Measurements from ENCODE around the gene RFLNA. TPM values are rescaled to one million over a fixed set of nuclear protein-coding genes. Genes with fewer than 3 reads are reported as not detected.

The RFLNA gene
- total and polyA plus RNA-seq, 2 experiments from 2014 or later: 3.9 to 20.4 TPM

DNA sequence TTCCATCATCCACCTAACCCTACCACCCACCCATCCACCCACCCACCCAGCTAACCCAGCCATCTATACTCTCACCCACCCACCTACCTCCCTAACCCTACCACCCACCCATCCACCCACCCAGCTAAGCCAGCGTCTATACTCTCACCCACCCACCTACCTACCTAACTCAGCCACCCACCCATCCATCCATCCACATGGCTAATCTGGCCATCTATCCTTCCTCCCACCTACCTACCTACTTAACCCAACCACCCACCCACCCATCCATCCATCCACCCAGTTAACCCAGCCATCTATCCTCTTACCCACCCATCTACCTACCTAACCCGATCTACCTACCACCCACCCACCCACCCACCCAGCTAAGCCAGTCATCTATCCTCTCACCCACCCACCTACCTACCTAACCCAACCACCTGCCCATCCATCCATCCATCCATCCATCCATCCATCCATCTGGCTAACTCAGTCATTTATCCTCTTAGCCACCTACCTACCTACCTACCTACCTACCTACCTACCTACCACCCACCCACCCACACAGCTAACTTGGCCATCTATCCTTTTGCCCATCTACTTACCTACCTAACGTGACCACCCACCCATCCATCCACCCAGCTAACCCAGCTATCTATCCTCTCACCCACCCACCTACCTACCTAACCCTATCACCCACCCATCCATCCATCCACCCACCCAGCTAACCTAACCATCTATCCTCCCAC is 44.1 kb downstream of the RFLNA start:
- Mint-ChIP-seq H3K9me3 (no peaks in the 10 kb centered on the region; the same call in 2 of the 3 replicates), H3K4me1 (no peaks in the 10 kb centered on the region; the same call in 2 of the 3 replicates), H3K27ac (no peak overlapping the region), H3K36me3 (ENCODE audit: low read depth) (peaks cover 48% of the 10 kb centered on the region), H3K4me3 (no peak overlapping the region), H3K27me3 (ENCODE audit: insufficient read depth, low read depth, poor library complexity) (peaks cover 13% of the 10 kb centered on the region)
- Histone ChIP-seq H3K4me3 (no peak overlapping the region), H3K4me2 (no peak overlapping the region), H3F3A (replicated peaks; ENCODE audit: low read depth) (no peaks in the 10 kb centered on the region), H3K79me2 (replicated peaks; ENCODE audit: insufficient read depth) (no peaks in the 10 kb centered on the region), H3K27ac (ENCODE audit: low read depth) (no peak overlapping the region), H2AFZ (no peak overlapping the region), H4K20me1 (replicated peaks; ENCODE audit: insufficient read depth) (no peaks in the 10 kb centered on the region), H3K36me3 (ENCODE audit: insufficient read depth) (peaks cover 17% of the 10 kb centered on the region), H3K4me1 (ENCODE audit: insufficient read depth) (no peaks in the 10 kb centered on the region), H3K27me3 (ENCODE audit: insufficient read depth) (no peaks in the 10 kb centered on the region), H3K9me2 (ENCODE audit: insufficient read depth) (no peaks in the 10 kb centered on the region)
- DNase-seq (ENCODE audit: low spot score): no peak
- ATAC-seq: no peak
- TF ChIP-seq STAT1 (IDR thresholded peaks at IDR 0.05; ENCODE audit: unreplicated experiment): no peak
- no peak for TF ChIP-seq ZNF331 (CRISPR knock-in tag; IDR thresholded peaks at IDR 0.05; ENCODE audit: low read depth)
- no peak for TF ChIP-seq ZNF114 (CRISPR knock-in tag; IDR thresholded peaks at IDR 0.05)
- TF ChIP-seq, protein P1, sequence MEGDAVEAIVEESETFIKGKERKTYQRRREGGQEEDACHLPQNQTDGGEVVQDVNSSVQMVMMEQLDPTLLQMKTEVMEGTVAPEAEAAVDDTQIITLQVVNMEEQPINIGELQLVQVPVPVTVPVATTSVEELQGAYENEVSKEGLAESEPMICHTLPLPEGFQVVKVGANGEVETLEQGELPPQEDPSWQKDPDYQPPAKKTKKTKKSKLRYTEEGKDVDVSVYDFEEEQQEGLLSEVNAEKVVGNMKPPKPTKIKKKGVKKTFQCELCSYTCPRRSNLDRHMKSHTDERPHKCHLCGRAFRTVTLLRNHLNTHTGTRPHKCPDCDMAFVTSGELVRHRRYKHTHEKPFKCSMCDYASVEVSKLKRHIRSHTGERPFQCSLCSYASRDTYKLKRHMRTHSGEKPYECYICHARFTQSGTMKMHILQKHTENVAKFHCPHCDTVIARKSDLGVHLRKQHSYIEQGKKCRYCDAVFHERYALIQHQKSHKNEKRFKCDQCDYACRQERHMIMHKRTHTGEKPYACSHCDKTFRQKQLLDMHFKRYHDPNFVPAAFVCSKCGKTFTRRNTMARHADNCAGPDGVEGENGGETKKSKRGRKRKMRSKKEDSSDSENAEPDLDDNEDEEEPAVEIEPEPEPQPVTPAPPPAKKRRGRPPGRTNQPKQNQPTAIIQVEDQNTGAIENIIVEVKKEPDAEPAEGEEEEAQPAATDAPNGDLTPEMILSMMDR (conservative IDR thresholded peaks at IDR 0.05; ENCODE audit: low read depth in 2 of 2): no peak
- TF ChIP-seq EZH2 (IDR thresholded peaks at IDR 0.05; ENCODE audit: low read depth, unreplicated experiment): no peak
- TF ChIP-seq, protein P2, sequence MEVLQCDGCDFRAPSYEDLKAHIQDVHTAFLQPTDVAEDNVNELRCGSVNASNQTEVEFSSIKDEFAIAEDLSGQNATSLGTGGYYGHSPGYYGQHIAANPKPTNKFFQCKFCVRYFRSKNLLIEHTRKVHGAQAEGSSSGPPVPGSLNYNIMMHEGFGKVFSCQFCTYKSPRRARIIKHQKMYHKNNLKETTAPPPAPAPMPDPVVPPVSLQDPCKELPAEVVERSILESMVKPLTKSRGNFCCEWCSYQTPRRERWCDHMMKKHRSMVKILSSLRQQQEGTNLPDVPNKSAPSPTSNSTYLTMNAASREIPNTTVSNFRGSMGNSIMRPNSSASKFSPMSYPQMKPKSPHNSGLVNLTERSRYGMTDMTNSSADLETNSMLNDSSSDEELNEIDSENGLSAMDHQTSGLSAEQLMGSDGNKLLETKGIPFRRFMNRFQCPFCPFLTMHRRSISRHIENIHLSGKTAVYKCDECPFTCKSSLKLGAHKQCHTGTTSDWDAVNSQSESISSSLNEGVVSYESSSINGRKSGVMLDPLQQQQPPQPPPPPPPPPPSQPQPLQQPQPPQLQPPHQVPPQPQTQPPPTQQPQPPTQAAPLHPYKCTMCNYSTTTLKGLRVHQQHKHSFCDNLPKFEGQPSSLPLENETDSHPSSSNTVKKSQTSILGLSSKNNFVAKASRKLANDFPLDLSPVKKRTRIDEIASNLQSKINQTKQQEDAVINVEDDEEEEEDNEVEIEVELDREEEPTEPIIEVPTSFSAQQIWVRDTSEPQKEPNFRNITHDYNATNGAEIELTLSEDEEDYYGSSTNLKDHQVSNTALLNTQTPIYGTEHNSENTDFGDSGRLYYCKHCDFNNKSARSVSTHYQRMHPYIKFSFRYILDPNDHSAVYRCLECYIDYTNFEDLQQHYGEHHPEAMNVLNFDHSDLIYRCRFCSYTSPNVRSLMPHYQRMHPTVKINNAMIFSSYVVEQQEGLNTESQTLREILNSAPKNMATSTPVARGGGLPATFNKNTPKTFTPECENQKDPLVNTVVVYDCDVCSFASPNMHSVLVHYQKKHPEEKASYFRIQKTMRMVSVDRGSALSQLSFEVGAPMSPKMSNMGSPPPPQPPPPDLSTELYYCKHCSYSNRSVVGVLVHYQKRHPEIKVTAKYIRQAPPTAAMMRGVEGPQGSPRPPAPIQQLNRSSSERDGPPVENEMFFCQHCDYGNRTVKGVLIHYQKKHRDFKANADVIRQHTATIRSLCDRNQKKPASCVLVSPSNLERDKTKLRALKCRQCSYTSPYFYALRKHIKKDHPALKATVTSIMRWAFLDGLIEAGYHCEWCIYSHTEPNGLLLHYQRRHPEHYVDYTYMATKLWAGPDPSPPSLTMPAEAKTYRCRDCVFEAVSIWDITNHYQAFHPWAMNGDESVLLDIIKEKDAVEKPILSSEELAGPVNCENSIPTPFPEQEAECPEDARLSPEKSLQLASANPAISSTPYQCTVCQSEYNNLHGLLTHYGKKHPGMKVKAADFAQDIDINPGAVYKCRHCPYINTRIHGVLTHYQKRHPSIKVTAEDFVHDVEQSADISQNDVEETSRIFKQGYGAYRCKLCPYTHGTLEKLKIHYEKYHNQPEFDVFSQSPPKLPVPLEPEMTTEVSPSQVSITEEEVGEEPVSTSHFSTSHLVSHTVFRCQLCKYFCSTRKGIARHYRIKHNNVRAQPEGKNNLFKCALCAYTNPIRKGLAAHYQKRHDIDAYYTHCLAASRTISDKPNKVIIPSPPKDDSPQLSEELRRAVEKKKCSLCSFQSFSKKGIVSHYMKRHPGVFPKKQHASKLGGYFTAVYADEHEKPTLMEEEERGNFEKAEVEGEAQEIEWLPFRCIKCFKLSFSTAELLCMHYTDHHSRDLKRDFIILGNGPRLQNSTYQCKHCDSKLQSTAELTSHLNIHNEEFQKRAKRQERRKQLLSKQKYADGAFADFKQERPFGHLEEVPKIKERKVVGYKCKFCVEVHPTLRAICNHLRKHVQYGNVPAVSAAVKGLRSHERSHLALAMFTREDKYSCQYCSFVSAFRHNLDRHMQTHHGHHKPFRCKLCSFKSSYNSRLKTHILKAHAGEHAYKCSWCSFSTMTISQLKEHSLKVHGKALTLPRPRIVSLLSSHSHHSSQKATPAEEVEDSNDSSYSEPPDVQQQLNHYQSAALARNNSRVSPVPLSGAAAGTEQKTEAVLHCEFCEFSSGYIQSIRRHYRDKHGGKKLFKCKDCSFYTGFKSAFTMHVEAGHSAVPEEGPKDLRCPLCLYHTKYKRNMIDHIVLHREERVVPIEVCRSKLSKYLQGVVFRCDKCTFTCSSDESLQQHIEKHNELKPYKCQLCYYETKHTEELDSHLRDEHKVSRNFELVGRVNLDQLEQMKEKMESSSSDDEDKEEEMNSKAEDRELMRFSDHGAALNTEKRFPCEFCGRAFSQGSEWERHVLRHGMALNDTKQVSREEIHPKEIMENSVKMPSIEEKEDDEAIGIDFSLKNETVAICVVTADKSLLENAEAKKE (CRISPR knock-in tag; IDR thresholded peaks at IDR 0.05): no peak
- TF ChIP-seq NANOG (IDR thresholded peaks at IDR 0.05; ENCODE audit: borderline replicate concordance): no peak
- TF ChIP-seq JUNB (IDR thresholded peaks at IDR 0.05; ENCODE audit: unreplicated experiment): no peak
- no peak for TF ChIP-seq POLR2AphosphoS5 (IDR thresholded peaks at IDR 0.05; ENCODE audit: low read depth)
- TF ChIP-seq, protein P3, sequence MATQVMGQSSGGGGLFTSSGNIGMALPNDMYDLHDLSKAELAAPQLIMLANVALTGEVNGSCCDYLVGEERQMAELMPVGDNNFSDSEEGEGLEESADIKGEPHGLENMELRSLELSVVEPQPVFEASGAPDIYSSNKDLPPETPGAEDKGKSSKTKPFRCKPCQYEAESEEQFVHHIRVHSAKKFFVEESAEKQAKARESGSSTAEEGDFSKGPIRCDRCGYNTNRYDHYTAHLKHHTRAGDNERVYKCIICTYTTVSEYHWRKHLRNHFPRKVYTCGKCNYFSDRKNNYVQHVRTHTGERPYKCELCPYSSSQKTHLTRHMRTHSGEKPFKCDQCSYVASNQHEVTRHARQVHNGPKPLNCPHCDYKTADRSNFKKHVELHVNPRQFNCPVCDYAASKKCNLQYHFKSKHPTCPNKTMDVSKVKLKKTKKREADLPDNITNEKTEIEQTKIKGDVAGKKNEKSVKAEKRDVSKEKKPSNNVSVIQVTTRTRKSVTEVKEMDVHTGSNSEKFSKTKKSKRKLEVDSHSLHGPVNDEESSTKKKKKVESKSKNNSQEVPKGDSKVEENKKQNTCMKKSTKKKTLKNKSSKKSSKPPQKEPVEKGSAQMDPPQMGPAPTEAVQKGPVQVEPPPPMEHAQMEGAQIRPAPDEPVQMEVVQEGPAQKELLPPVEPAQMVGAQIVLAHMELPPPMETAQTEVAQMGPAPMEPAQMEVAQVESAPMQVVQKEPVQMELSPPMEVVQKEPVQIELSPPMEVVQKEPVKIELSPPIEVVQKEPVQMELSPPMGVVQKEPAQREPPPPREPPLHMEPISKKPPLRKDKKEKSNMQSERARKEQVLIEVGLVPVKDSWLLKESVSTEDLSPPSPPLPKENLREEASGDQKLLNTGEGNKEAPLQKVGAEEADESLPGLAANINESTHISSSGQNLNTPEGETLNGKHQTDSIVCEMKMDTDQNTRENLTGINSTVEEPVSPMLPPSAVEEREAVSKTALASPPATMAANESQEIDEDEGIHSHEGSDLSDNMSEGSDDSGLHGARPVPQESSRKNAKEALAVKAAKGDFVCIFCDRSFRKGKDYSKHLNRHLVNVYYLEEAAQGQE (IDR thresholded peaks at IDR 0.05; ENCODE audit: unreplicated experiment): no peak
- no peak for TF ChIP-seq EZH2phosphoT487 (IDR thresholded peaks at IDR 0.05; ENCODE audit: unreplicated experiment)
- TF ChIP-seq, protein P4, sequence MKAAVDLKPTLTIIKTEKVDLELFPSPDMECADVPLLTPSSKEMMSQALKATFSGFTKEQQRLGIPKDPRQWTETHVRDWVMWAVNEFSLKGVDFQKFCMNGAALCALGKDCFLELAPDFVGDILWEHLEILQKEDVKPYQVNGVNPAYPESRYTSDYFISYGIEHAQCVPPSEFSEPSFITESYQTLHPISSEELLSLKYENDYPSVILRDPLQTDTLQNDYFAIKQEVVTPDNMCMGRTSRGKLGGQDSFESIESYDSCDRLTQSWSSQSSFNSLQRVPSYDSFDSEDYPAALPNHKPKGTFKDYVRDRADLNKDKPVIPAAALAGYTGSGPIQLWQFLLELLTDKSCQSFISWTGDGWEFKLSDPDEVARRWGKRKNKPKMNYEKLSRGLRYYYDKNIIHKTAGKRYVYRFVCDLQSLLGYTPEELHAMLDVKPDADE (IDR thresholded peaks at IDR 0.05): no peak
- TF ChIP-seq CREB1 (CRISPR knock-in tag; IDR thresholded peaks at IDR 0.05; ENCODE audit: low read depth): no peak

Data from GM23338 (cell line).